ENCODE results near the gene KCNJ3. TPM values are rescaled to one million over a fixed set of nuclear protein-coding genes. Genes with fewer than 3 reads are reported as not detected.

The KCNJ3 gene
- total RNA-seq, 2 experiments from 2014 or later: not detected

DNA sequence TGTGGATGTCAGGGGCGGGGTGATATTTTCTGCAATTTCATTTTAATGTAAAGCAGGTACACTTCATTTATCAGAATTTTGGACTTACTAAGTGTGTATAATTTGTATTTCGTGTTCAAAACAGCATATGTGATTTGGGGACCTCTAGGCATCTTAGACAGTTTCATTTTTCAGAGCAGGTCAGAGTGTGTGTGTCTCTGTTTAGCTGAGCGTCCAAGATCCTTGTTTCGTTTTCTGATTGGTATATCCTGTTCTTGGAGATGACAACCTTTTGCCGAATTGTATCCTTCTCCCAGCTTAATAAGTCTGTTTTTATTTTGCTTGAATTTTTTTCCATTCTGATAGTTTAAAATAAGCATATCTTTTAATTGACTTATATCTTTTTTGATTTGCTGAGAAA, 128.3 kb downstream of the KCNJ3 start:
- DNase-seq (ENCODE audit: low spot score): no peak
- H3K9me2 ChIP-seq (ENCODE audit: insufficient read depth, low read length): no peaks in the 10 kb centered on the region
- no peaks in the 10 kb centered on the region for H3K36me3 ChIP-seq (ENCODE audit: insufficient read depth, low read length)
- H3K27ac ChIP-seq (ENCODE audit: low read depth, low read length, poor library complexity, severe bottlenecking): no peak overlapping the region
- intact Hi-C loops (cut with micrococcal nuclease; ENCODE audit: unreplicated experiment): no loop called here
- POLR2A ChIA-PET: no interaction called here
- TF ChIP-seq, protein P1, sequence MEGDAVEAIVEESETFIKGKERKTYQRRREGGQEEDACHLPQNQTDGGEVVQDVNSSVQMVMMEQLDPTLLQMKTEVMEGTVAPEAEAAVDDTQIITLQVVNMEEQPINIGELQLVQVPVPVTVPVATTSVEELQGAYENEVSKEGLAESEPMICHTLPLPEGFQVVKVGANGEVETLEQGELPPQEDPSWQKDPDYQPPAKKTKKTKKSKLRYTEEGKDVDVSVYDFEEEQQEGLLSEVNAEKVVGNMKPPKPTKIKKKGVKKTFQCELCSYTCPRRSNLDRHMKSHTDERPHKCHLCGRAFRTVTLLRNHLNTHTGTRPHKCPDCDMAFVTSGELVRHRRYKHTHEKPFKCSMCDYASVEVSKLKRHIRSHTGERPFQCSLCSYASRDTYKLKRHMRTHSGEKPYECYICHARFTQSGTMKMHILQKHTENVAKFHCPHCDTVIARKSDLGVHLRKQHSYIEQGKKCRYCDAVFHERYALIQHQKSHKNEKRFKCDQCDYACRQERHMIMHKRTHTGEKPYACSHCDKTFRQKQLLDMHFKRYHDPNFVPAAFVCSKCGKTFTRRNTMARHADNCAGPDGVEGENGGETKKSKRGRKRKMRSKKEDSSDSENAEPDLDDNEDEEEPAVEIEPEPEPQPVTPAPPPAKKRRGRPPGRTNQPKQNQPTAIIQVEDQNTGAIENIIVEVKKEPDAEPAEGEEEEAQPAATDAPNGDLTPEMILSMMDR (conservative IDR thresholded peaks at IDR 0.05; ENCODE audit: low read length): no peak
- TF ChIP-seq EZH2phosphoT487 (IDR thresholded peaks at IDR 0.05; ENCODE audit: borderline replicate concordance, low read depth, low read length): no peak
- H2AFZ ChIP-seq (ENCODE audit: low read length): no peak overlapping the region
- H3K9me3 ChIP-seq (ENCODE audit: low read length): no peaks in the 10 kb centered on the region
- no peaks in the 10 kb centered on the region for H4K20me1 ChIP-seq (ENCODE audit: insufficient read depth, low read length)
- no peak overlapping the region for H3K4me3 ChIP-seq (ENCODE audit: low read depth, low read length, poor library complexity, severe bottlenecking)
- BruUV-seq (replicated peaks): no TSS peak
- H3K79me2 ChIP-seq (ENCODE audit: insufficient read depth, low read depth, low read length): no peaks in the 10 kb centered on the region
- no peak overlapping the region for H3K4me2 ChIP-seq (ENCODE audit: low read length)
- H3K4me1 ChIP-seq (ENCODE audit: insufficient read depth, low read length, poor library complexity, severe bottlenecking): no peaks in the 10 kb centered on the region
- CTCF ChIA-PET (ENCODE audit: unreplicated experiment): no interaction called here

DNA sequence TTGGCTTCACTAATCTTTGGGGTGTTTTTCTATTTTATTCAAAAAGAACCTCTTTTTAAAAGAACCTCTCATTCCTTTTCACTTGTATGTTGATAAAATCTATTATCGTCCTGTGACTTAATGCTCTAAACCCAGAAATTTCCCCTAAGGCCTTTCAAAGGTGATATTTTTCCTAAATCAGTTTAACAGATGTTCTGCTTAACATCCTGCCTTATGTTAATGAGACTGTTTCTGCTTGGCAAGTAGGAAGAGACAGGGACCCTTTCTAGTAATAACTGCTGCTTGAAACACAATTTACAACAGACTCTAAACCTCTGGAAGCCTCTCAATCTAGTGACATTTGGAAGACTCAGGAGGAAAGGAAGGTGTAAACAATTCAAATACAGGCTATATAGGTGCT, 128.8 kb downstream of the KCNJ3 start:
- CTCF ChIA-PET (ENCODE audit: unreplicated experiment): no interaction called here
- BruUV-seq (replicated peaks): no TSS peak
- no peaks in the 10 kb centered on the region for H4K20me1 ChIP-seq (ENCODE audit: insufficient read depth, low read length)

DNA sequence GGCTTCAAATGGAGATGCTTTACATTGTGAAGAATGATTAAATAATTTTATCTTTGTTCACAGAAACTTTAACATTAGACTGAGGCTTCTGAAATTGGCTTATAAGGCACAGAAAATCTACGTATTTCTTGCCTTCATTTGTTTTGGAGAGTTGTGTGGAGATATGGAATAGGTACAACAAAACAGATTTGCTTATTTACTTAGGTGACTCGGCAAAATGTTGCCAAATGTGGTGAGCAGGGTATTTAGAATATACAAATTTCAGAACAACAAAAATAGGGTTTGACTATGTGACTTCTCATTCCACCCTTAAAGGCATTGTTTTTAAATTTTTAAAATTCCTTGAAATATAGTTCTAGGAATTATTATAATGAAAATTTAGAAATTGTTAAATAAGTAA, 134.2 kb downstream of the KCNJ3 start:
- intact Hi-C loops (cut with micrococcal nuclease; ENCODE audit: unreplicated experiment): no loop called here
- no peaks in the 10 kb centered on the region for H3K9me2 ChIP-seq (ENCODE audit: insufficient read depth, low read length)
- H3K4me1 ChIP-seq (ENCODE audit: insufficient read depth, low read length, poor library complexity, severe bottlenecking): no peaks in the 10 kb centered on the region
- no peak overlapping the region for H3K4me2 ChIP-seq (ENCODE audit: low read length)
- ChIA-PET POLR2A (no interaction called here), CTCF (ENCODE audit: unreplicated experiment) (no interaction called here)
- H4K20me1 ChIP-seq (ENCODE audit: insufficient read depth, low read length): no peaks in the 10 kb centered on the region
- H3K36me3 ChIP-seq (ENCODE audit: insufficient read depth, low read length): no peaks in the 10 kb centered on the region
- BruUV-seq (replicated peaks): no TSS peak
- no peaks in the 10 kb centered on the region for H3K9me3 ChIP-seq (ENCODE audit: low read length)
- no peak overlapping the region for H2AFZ ChIP-seq (ENCODE audit: low read length)
- H3K4me3 ChIP-seq (ENCODE audit: low read depth, low read length, poor library complexity, severe bottlenecking): no peak overlapping the region
- DNase-seq (ENCODE audit: low spot score): no peak
- no peaks in the 10 kb centered on the region for H3K79me2 ChIP-seq (ENCODE audit: insufficient read depth, low read depth, low read length)
- no peak overlapping the region for H3K27ac ChIP-seq (ENCODE audit: low read depth, low read length, poor library complexity, severe bottlenecking)
- TF ChIP-seq EZH2phosphoT487 (IDR thresholded peaks at IDR 0.05; ENCODE audit: borderline replicate concordance, low read depth, low read length): no peak
- TF ChIP-seq, protein P1 (conservative IDR thresholded peaks at IDR 0.05; ENCODE audit: low read length): no peak

More for the DNA sequence above, 128.8 kb downstream of the KCNJ3 start:
- no peak for TF ChIP-seq EZH2phosphoT487 (IDR thresholded peaks at IDR 0.05; ENCODE audit: borderline replicate concordance, low read depth, low read length)
- TF ChIP-seq, protein P1 (conservative IDR thresholded peaks at IDR 0.05; ENCODE audit: low read length): no peak
- Histone ChIP-seq H3K4me1 (ENCODE audit: insufficient read depth, low read length, poor library complexity, severe bottlenecking) (no peaks in the 10 kb centered on the region), H3K4me3 (ENCODE audit: low read depth, low read length, poor library complexity, severe bottlenecking) (no peak overlapping the region), H3K4me2 (ENCODE audit: low read length) (no peak overlapping the region), H2AFZ (ENCODE audit: low read length) (no peak overlapping the region), H3K27ac (ENCODE audit: low read depth, low read length, poor library complexity, severe bottlenecking) (no peak overlapping the region), H3K9me3 (ENCODE audit: low read length) (no peaks in the 10 kb centered on the region), H3K36me3 (ENCODE audit: insufficient read depth, low read length) (no peaks in the 10 kb centered on the region), H3K79me2 (ENCODE audit: insufficient read depth, low read depth, low read length) (no peaks in the 10 kb centered on the region), H3K9me2 (ENCODE audit: insufficient read depth, low read length) (no peaks in the 10 kb centered on the region)
- POLR2A ChIA-PET: no interaction called here
- intact Hi-C loops (cut with micrococcal nuclease; ENCODE audit: unreplicated experiment): no loop called here
- DNase-seq (ENCODE audit: low spot score): no peak
